Suprapubic skin (tissue), 4 donors: ENCODE measurements around the gene CTPS1. TPM values are rescaled to one million over a fixed set of nuclear protein-coding genes. Genes with fewer than 3 reads are reported as not detected.

Experiments
- DNase-seq, 2 donors: peaks; one replicate each; pipeline ENCODE4 v3.0.0-alpha.2; 2019; ENCODE audit warnings: low spot score in 2 of 2
- H3K27ac ChIP-seq: fragments of 200-600 bp; sonication (generic); one replicate; pipeline ENCODE4 v1.5.1; 2019
- H3K27me3 ChIP-seq: fragments of 200-600 bp; sonication (generic); one replicate; pipeline ENCODE4 v1.5.1; 2019
- H3K36me3 ChIP-seq: fragments of 200-600 bp; sonication (generic); one replicate; pipeline ENCODE4 v1.5.1; 2019
- H3K4me1 ChIP-seq: fragments of 200-600 bp; sonication (generic); one replicate; pipeline ENCODE4 v1.5.1; 2019
- H3K4me3 ChIP-seq: fragments of 200-600 bp; sonication (generic); one replicate; pipeline ENCODE4 v1.5.1; 2019; ENCODE audit warnings: mild to moderate bottlenecking
- H3K9me3 ChIP-seq: fragments of 200-600 bp; sonication (generic); one replicate; pipeline ENCODE4 v1.5.1; 2019
- CTCF ChIP-seq, 2 donors: fragments of 200-600 bp in 1 of 2; fragments of 450-650 bp in 1 of 2; sonication (generic) in 1 of 2; IDR thresholded peaks; one replicate each; pipeline ENCODE4 v1.5.1; 2016 to 2019; ENCODE audit warnings: antibody characterized with exemption in 2 of 2, mild to moderate bottlenecking in 1 of 2, moderate library complexity in 1 of 2
- EP300 ChIP-seq: sonication (generic); formaldehyde crosslinking; IDR thresholded peaks from one replicate; pipeline ENCODE4 v1.6.1; 2017; ENCODE audit warnings: antibody characterized with exemption
- POLR2A ChIP-seq, 2 donors: fragments of 450-650 bp; IDR thresholded peaks; one replicate each; pipeline ENCODE4 v1.6.1; 2017; ENCODE audit warnings: antibody characterized with exemption in 2 of 2, mild to moderate bottlenecking in 2 of 2, moderate library complexity in 2 of 2
- POLR2AphosphoS5 ChIP-seq, 3 donors: sonication (generic); formaldehyde crosslinking; IDR thresholded peaks; one replicate each; pipeline ENCODE4 v1.6.1; 2017; ENCODE audit warnings: antibody characterized with exemption in 3 of 3
- WGBS: methylation state at CpG from one replicate; pipeline ENCODE4 v1.1.5; 2018; 5-methylcytosine and 5-hydroxymethylcytosine counted together
- total RNA-seq, 4 donors: library from RNA; depleted of rRNA; stranded (reverse); fragments of >200 nt; gene quantifications; one replicate each; pipeline ENCODE4 v1.1.0, GENCODE V29; 2016

The CTPS1 gene
- total RNA-seq, 4 donors from 2014 or later: 15.9 to 23.6 (median 20.0) TPM

GRCh38 chr1:40971966-40972365 is 7.5 kb upstream of the CTPS1 start:
- H3K36me3 ChIP-seq: no peaks in the 10 kb centered on the region
- 71% methylated on average over 1 of the region's 1 CpG for WGBS
- TF ChIP-seq POLR2AphosphoS5 (IDR thresholded peaks at IDR 0.05): no peak
- no peak for TF ChIP-seq EP300
- no peak for TF ChIP-seq CTCF (IDR thresholded peaks at IDR 0.05)
- TF ChIP-seq POLR2A (IDR thresholded peaks at IDR 0.05): no peak
- H3K4me1 ChIP-seq: peaks cover 4% of the 10 kb centered on the region
- no peaks in the 10 kb centered on the region for H3K27me3 ChIP-seq
- no peak for DNase-seq
- no peak overlapping the region for H3K27ac ChIP-seq
- H3K9me3 ChIP-seq: no peaks in the 10 kb centered on the region
- no peak overlapping the region for H3K4me3 ChIP-seq

- Histone ChIP-seq H3K27me3 (no peaks in the 10 kb centered on the region), H3K4me1 (peaks cover under 1% of the 10 kb centered on the region), H3K36me3 (no peaks in the 10 kb centered on the region), H3K9me3 (no peaks in the 10 kb centered on the region), H3K27ac (no peak overlapping the region), H3K4me3 (no peak overlapping the region)
- TF ChIP-seq POLR2AphosphoS5 (IDR thresholded peaks at IDR 0.05) (no peak), CTCF (IDR thresholded peaks at IDR 0.05) (no peak), POLR2A (IDR thresholded peaks at IDR 0.05) (no peak), EP300 (no peak)
- DNase-seq: no peak
- 66% methylated on average over 2 of the region's 2 CpGs for WGBS
These were observed 5.6 kb upstream of the CTPS1 start for GRCh38 chr1:40973912-40974311.

- 84% methylated on average over 9 of the region's 9 CpGs for WGBS
- DNase-seq: no peak
- H3K36me3 ChIP-seq: no peaks in the 10 kb centered on the region
- no peak overlapping the region for H3K4me3 ChIP-seq
- no peak for TF ChIP-seq POLR2AphosphoS5 (IDR thresholded peaks at IDR 0.05)
- no peak for TF ChIP-seq CTCF (IDR thresholded peaks at IDR 0.05)
- no peak for TF ChIP-seq POLR2A (IDR thresholded peaks at IDR 0.05)
- no peak for TF ChIP-seq EP300
- H3K27me3 ChIP-seq: no peaks in the 10 kb centered on the region
- H3K9me3 ChIP-seq: no peaks in the 10 kb centered on the region
- H3K27ac ChIP-seq: no peak overlapping the region
- H3K4me1 ChIP-seq: peaks cover 6% of the 10 kb centered on the region
These were observed 4.6 kb upstream of the CTPS1 start for GRCh38 chr1:40974945-40975344.

- no peak for DNase-seq
- H3K27me3 ChIP-seq: no peaks in the 10 kb centered on the region
- peaks cover 27% of the 10 kb centered on the region for H3K4me1 ChIP-seq
- H3K4me3 ChIP-seq: no peak overlapping the region
- WGBS: 89% methylated on average over 5 of the region's 5 CpGs
- no peak for TF ChIP-seq CTCF (IDR thresholded peaks at IDR 0.05)
- TF ChIP-seq EP300: no peak
- H3K27ac ChIP-seq: no peak overlapping the region
- no peaks in the 10 kb centered on the region for H3K36me3 ChIP-seq
- no peaks in the 10 kb centered on the region for H3K9me3 ChIP-seq
These were observed 2.4 kb upstream of the CTPS1 start for GRCh38 chr1:40976952-40977690.

GRCh38 chr1:40977716-40978115 is 1.8 kb upstream of the CTPS1 start:
- 100% methylated on average over 1 of the region's 1 CpG for WGBS
- Histone ChIP-seq H3K9me3 (no peaks in the 10 kb centered on the region), H3K27me3 (no peaks in the 10 kb centered on the region), H3K36me3 (no peaks in the 10 kb centered on the region), H3K4me3 (no peak overlapping the region), H3K27ac (no peak overlapping the region), H3K4me1 (peaks cover 33% of the 10 kb centered on the region)
- no peak for DNase-seq
- TF ChIP-seq POLR2AphosphoS5 (IDR thresholded peaks at IDR 0.05) (no peak), POLR2A (IDR thresholded peaks at IDR 0.05) (no peak), CTCF (IDR thresholded peaks at IDR 0.05) (no peak), EP300 (no peak)
